ENCODE measurements around the gene CDYL.

DNA sequence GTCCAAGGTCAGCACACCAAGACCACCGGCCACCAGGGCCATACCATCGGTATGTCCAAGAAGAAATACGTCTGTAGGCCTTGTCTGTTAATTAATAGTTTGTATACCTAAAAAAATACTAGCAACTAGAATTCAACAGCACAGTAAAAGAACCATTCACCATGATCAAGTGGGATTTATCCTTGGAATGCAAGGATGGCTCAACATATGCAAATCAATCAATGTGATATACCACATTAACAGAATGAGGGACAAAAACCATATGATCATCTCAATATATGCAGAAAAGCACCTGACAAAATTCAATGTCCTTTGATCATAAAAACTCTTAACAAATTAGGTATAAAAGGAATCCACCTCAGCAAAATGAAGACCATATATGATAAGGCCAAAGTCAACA lies 203.2 kb downstream of the CDYL start:
- TF ChIP-seq, protein P1, sequence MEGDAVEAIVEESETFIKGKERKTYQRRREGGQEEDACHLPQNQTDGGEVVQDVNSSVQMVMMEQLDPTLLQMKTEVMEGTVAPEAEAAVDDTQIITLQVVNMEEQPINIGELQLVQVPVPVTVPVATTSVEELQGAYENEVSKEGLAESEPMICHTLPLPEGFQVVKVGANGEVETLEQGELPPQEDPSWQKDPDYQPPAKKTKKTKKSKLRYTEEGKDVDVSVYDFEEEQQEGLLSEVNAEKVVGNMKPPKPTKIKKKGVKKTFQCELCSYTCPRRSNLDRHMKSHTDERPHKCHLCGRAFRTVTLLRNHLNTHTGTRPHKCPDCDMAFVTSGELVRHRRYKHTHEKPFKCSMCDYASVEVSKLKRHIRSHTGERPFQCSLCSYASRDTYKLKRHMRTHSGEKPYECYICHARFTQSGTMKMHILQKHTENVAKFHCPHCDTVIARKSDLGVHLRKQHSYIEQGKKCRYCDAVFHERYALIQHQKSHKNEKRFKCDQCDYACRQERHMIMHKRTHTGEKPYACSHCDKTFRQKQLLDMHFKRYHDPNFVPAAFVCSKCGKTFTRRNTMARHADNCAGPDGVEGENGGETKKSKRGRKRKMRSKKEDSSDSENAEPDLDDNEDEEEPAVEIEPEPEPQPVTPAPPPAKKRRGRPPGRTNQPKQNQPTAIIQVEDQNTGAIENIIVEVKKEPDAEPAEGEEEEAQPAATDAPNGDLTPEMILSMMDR (IDR thresholded peaks at IDR 0.05; ENCODE audit: low read depth, low read length, missing input control): no peak
- TF ChIP-seq TAF1 (conservative IDR thresholded peaks at IDR 0.05) (no peak), YY1 (IDR thresholded peaks at IDR 0.05) (no peak), RAD21 (IDR thresholded peaks at IDR 0.05) (no peak)
- TF ChIP-seq, protein P2, sequence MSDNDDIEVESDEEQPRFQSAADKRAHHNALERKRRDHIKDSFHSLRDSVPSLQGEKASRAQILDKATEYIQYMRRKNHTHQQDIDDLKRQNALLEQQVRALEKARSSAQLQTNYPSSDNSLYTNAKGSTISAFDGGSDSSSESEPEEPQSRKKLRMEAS (IDR thresholded peaks at IDR 0.05): no peak

All from liver (tissue), 3 donors.